Cardiac septum (tissue), 1 donor: ENCODE results near the gene EMILIN2. TPM values are rescaled to one million over a fixed set of nuclear protein-coding genes. Genes with fewer than 3 reads are reported as not detected.

ENCODE experiments used
- DNase-seq: peaks from one replicate; pipeline ENCODE4 v3.0.0-alpha.2; 2020; ENCODE audit warnings: low spot score
- intact Hi-C: fragments of 100-400 bp; cut with DNase I; formaldehyde crosslinking; loops from one replicate; pipeline ENCODE4 v1.14.0; 2022
- total RNA-seq: library from RNA; stranded (reverse); fragmentation: NEBNext Ultra II Directional; extraction: Animal tissue kit (Norgen Biotek cat#: 25700); gene quantifications from one replicate; pipeline ENCODE4 v1.2.1, GENCODE V29; 2021
- donor health status: DM: no; HTN: no; CAD: no.

The EMILIN2 gene
- total RNA-seq, 1 donor from 2014 or later = 11.1 TPM

- DNase-seq = no peak
- intact Hi-C loops = no loop called here
Observed at GRCh38 chr18:2924920-2925319, 78.1 kb downstream of the EMILIN2 start.

GRCh38 chr18:2926528-2926927, 79.7 kb downstream of the EMILIN2 start:
- no peak for DNase-seq
- intact Hi-C loops = no loop called here

- intact Hi-C loops = no loop called here
- DNase-seq = no peak
Observed at GRCh38 chr18:2927745-2928144, 80.9 kb downstream of the EMILIN2 start.

GRCh38 chr18:2932247-2933181, 85.7 kb downstream of the EMILIN2 start:
- intact Hi-C loops = loop anchor here (1.0 to 10.0 kb wide), 5 partner anchors 50 to 315 kb away; partner anchors contain the start of gene MYL12A
- DNase-seq = no peak

GRCh38 chr18:2933995-2934394, 87.2 kb downstream of the EMILIN2 start:
- DNase-seq = no peak
- intact Hi-C loops = loop anchor here (5.0 to 10.0 kb wide), 4 partner anchors 48 to 313 kb away; partner anchors contain the start of gene MYL12A

GRCh38 chr18:2935438-2936192, 88.8 kb downstream of the EMILIN2 start:
- intact Hi-C loops = loop anchor here (10.0 kb wide), 2 partner anchors 189 to 219 kb away; no protein-coding TSS in a partner anchor
- no peak for DNase-seq

GRCh38 chr18:2939317-2939716, 92.5 kb downstream of the EMILIN2 start:
- DNase-seq = no peak
- intact Hi-C loops = loop anchor here (10.0 kb wide), 2 partner anchors 185 to 215 kb away; no protein-coding TSS in a partner anchor

- intact Hi-C loops = no loop called here
- DNase-seq = no peak
Observed at GRCh38 chr18:2948038-2948437, 101.2 kb downstream of the EMILIN2 start.

- intact Hi-C loops = no loop called here
Observed at GRCh38 chr18:2952605-2953004, 105.8 kb downstream of the EMILIN2 start.

GRCh38 chr18:2953935-2954653, 107.3 kb downstream of the EMILIN2 start:
- intact Hi-C loops = no loop called here
- no peak for DNase-seq

More at GRCh38 chr18:2952605-2953004, 105.8 kb downstream of the EMILIN2 start:
- no peak for DNase-seq

- intact Hi-C loops = no loop called here
- DNase-seq = no peak
Observed at GRCh38 chr18:2954869-2955645, 108.3 kb downstream of the EMILIN2 start.

- intact Hi-C loops = no loop called here
- DNase-seq = no peak
Observed at GRCh38 chr18:2956056-2956455, 109.2 kb downstream of the EMILIN2 start.

GRCh38 chr18:2958819-2959298, 112.1 kb downstream of the EMILIN2 start:
- DNase-seq = no peak
- intact Hi-C loops = no loop called here

GRCh38 chr18:2959341-2959740, 112.5 kb downstream of the EMILIN2 start:
- intact Hi-C loops = no loop called here
- DNase-seq = no peak

GRCh38 chr18:2960983-2961696, 114.3 kb downstream of the EMILIN2 start:
- no peak for DNase-seq
- intact Hi-C loops = no loop called here

- DNase-seq = no peak
- intact Hi-C loops = no loop called here
Observed at GRCh38 chr18:2961821-2962220, 115.0 kb downstream of the EMILIN2 start.

GRCh38 chr18:2963048-2963447, 116.2 kb downstream of the EMILIN2 start:
- no peak for DNase-seq
- intact Hi-C loops = no loop called here

- no peak for DNase-seq
- intact Hi-C loops = no loop called here
Observed at GRCh38 chr18:2964361-2965010, 117.7 kb downstream of the EMILIN2 start.
